ENCODE results near the gene RNASEL. TPM values are rescaled to one million over a fixed set of nuclear protein-coding genes. Genes with fewer than 3 reads are reported as not detected.

Gene RNASEL
- total and polyA plus RNA-seq, 9 of the 15 experiments (the other 6 are each of a cell fraction or from before 2014, with no cell fraction given), result 4.3 to 11.1 (median 7.2) TPM

- intact Hi-C loops (cut with micrococcal nuclease), result no loop called here
- Histone ChIP-seq H3K27ac (ENCODE audit: extremely low read depth, low read depth, low read length) (no peak overlapping the region), H3K36me3 (ENCODE audit: control insufficient read depth, insufficient read depth, low read length) (no peaks in the 10 kb centered on the region), H3K4me1 (replicated peaks in 1 of 2; ENCODE audit: control insufficient read depth in 2 of 2, insufficient read depth in 2 of 2, low read length in 2 of 2) (peaks cover 9 to 15% of the 10 kb centered on the region in 2 experiments; a peak in 4 of 5 replicates), H3K79me2 (ENCODE audit: control insufficient read depth, insufficient read depth, low read length) (no peaks in the 10 kb centered on the region), H3K27me3 (ENCODE audit: control insufficient read depth in 2 of 2, insufficient read depth in 2 of 2, low read length in 2 of 2) (peaks cover 49 to 57% of the 10 kb centered on the region in 2 experiments), H4K20me1 (replicated peaks; ENCODE audit: control insufficient read depth, insufficient read depth, low read length) (no peaks in the 10 kb centered on the region; the same call in none of the 2 replicates), H3K9ac (ENCODE audit: insufficient read depth in 1 of 2, low read depth in 2 of 2, low read length in 2 of 2) (no peak overlapping the region), H3K9me1 (ENCODE audit: control insufficient read depth, insufficient read depth, low read length) (no peaks in the 10 kb centered on the region), H3K4me2 (ENCODE audit: insufficient read depth, low read length) (no peak overlapping the region), H2AFZ (ENCODE audit: low read depth, low read length) (no peak overlapping the region), H3K4me3 (no peak overlapping the region), H3K9me3 (replicated peaks; ENCODE audit: control insufficient read depth, insufficient read depth, low read depth, low read length) (no peaks in the 10 kb centered on the region)
- TF ChIP-seq ADNP (tag; IDR thresholded peaks at IDR 0.05), result no peak
- TF ChIP-seq ATF3 (IDR thresholded peaks at IDR 0.05), result peak; percentile 75
- no peak for TF ChIP-seq ATF3 (CRISPR knock-in tag; conservative IDR thresholded peaks at IDR 0.05)
- TF ChIP-seq CEBPG (CRISPR knock-in tag; IDR thresholded peaks at IDR 0.05), result no peak
- peak; percentile 7 to 52; a peak in 2 of 4 replicates for TF ChIP-seq CEBPG (tag; conservative IDR thresholded peaks at IDR 0.05 in 1 of 2, IDR thresholded peaks at IDR 0.05 in 1 of 2)
- CTCF ChIA-PET (ENCODE audit: low intra/inter-chr PET ratio), result no interaction called here
- POLR2A ChIA-PET, result interaction anchor here (0.8 to 1.4 kb wide), 3 partner anchors 12 to 168 kb away, joined by 3 to 6 read pairs (median 3); no protein-coding TSS in a partner anchor
- BruUV-seq (replicated peaks), result no TSS peak
- DNase-seq (ENCODE audit: extremely low read depth in 1 of 4, low spot score in 3 of 4), result no peak
- in situ Hi-C loops (cut with MboI), result no loop called here
- no peak for FAIRE-seq
- 2% methylated on average over 4 of the region's 4 CpGs for WGBS (ENCODE audit: insufficient coverage, low coverage, missing lambda C conversion rate)
- no peak for ATAC-seq
These were observed 28.0 kb upstream of the RNASEL start for GRCh38 chr1:182617014-182617429.

Measured in K562 (cell line).